ENCODE measurements around the gene SAMD11. TPM values are rescaled to one million over a fixed set of nuclear protein-coding genes. Genes with fewer than 3 reads are reported as not detected.
A peak's percentile ranks its signal among the peaks of the same experiment; 100 is the strongest.

Gene SAMD11
- total RNA-seq, 4 donors from 2014 or later: 0.44 to 1.9 (median 1.7) TPM; not detected in 1

- 83 to 91% methylated on average over 8 of the region's 8 CpGs for WGBS, 2 donors
- intact Hi-C loops (cut with DNase I; ENCODE audit: low total_unique reads): no loop called here
- peak in 1 of 2 donors; percentile 49 for DNase-seq (ENCODE audit: low spot score in 2 of 2)
Observed at GRCh38 chr1:899636-900317, 23.9 kb upstream of the SAMD11 start.

DNA sequence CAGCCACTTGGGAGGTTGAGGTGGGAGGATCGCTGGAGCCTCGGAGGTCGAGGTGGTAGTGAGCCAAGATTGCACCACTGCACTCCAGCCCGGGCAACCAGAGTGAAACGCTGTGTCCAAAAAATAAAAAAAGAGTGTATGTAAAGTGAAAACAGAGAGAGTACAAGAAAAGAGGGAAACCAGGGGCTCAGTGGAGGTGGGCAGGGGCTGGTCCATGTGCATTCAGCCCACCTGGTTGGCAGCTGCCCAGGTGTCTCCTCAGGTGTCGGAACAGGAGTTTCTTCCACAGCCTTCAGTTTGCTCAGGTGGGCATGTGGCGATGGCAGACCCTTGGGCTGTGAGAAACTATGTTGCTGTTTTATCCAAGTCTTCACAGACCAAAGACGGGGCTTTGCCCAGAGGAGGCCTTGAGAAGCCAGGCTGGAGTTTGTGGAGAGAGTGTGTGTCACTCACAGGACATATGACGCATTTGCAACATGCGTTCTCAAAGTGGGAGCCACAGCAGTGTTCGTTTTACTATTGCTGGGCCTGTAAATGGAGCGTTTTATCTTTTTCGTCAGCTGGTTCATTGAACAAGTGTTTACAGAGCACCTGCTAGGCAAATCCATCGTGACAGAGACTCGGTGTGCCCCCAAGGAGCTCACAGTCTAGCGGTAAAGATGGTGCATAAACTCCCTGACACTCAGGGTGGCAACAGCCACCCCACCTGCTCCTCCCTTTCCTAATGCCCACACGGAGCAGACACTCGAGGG lies 22.4 kb upstream of the SAMD11 start:
- no peak overlapping the region for H3K4me3 ChIP-seq (ENCODE audit: low read depth, poor library complexity, severe bottlenecking)
- TF ChIP-seq, protein P1, sequence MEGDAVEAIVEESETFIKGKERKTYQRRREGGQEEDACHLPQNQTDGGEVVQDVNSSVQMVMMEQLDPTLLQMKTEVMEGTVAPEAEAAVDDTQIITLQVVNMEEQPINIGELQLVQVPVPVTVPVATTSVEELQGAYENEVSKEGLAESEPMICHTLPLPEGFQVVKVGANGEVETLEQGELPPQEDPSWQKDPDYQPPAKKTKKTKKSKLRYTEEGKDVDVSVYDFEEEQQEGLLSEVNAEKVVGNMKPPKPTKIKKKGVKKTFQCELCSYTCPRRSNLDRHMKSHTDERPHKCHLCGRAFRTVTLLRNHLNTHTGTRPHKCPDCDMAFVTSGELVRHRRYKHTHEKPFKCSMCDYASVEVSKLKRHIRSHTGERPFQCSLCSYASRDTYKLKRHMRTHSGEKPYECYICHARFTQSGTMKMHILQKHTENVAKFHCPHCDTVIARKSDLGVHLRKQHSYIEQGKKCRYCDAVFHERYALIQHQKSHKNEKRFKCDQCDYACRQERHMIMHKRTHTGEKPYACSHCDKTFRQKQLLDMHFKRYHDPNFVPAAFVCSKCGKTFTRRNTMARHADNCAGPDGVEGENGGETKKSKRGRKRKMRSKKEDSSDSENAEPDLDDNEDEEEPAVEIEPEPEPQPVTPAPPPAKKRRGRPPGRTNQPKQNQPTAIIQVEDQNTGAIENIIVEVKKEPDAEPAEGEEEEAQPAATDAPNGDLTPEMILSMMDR (IDR thresholded peaks at IDR 0.05): no peak
- 77 to 78% methylated on average over 18 of the region's 18 CpGs for WGBS, 2 donors
- peak in 1 of 2 donors; percentile 57 for DNase-seq (ENCODE audit: low spot score in 2 of 2)
- intact Hi-C loops (cut with DNase I; ENCODE audit: low total_unique reads): no loop called here

More at GRCh38 chr1:899636-900317, 23.9 kb upstream of the SAMD11 start:
- no peak overlapping the region for H3K4me3 ChIP-seq (ENCODE audit: low read depth, poor library complexity, severe bottlenecking)
- TF ChIP-seq POLR2A (IDR thresholded peaks at IDR 0.05): no peak
- TF ChIP-seq, protein P1 (IDR thresholded peaks at IDR 0.05): no peak

- DNase-seq (ENCODE audit: low spot score in 2 of 2): peak in 1 of 2 donors; percentile 76
- 90 to 93% methylated on average over 21 of the region's 21 CpGs for WGBS, 2 donors
- intact Hi-C loops (cut with DNase I; ENCODE audit: low total_unique reads): no loop called here
- TF ChIP-seq POLR2A (IDR thresholded peaks at IDR 0.05): no peak
- TF ChIP-seq, protein P1 (IDR thresholded peaks at IDR 0.05): no peak
- no peak overlapping the region for H3K4me3 ChIP-seq (ENCODE audit: low read depth, poor library complexity, severe bottlenecking)
Observed at GRCh38 chr1:902802-903201, 20.9 kb upstream of the SAMD11 start.

DNA sequence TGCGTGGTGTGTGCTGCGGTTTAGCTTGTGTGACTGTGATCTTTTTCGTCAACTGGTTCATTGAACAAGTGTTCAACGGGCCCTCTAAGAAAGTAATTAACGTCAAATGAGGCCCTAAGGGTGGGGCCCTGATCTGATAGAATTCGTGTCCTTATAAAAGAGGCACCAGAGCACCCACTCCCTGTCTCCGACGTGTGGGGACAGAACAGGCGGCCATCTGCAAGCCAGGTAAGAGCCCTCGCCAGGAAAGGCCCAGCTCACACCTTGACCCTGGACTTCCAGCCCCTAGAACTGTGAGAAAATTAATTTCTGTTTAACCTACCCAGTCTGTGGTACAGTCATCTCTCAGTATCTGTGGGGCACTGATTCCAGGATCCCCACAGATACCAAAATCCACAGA lies 20.4 kb upstream of the SAMD11 start:
- 89 to 90% methylated on average over 10 of the region's 10 CpGs for WGBS, 2 donors
- intact Hi-C loops (cut with DNase I; ENCODE audit: low total_unique reads): no loop called here
- DNase-seq (ENCODE audit: low spot score in 2 of 2): peak in 1 of 2 donors; percentile 75
- TF ChIP-seq, protein P1 (IDR thresholded peaks at IDR 0.05): no peak
- TF ChIP-seq POLR2A (IDR thresholded peaks at IDR 0.05): no peak
- no peak overlapping the region for H3K4me3 ChIP-seq (ENCODE audit: low read depth, poor library complexity, severe bottlenecking)

DNA sequence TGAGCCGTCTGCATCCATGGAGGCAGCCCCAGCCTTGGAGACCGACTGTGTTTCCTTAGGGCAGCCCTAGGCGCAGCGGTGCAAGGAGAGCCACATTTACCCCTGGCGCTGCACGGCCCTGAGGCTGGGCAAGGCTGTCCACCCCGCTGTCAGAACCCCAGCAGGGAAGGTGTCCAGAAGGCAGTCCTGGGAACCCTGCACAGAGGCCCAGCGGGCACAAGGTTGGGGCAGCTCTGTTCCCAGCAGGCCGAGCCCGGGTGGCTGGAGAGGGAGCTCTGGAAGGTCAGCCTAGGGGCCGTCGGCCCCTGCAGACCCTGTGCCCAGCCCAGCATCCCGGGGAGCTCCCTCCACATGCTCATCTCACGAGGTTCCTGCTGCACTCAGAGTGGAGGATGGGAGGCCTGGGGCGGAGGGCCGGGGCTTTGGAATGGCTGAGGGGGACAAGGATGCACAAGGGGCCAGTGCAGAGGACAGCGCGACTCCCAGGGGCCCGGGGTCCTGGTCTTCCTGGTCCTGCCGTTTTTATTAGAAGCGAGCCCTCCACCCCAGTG lies 19.9 kb upstream of the SAMD11 start:
- no peak for TF ChIP-seq POLR2A (IDR thresholded peaks at IDR 0.05)
- TF ChIP-seq, protein P1 (IDR thresholded peaks at IDR 0.05): no peak
- H3K4me3 ChIP-seq (ENCODE audit: low read depth, poor library complexity, severe bottlenecking): no peak overlapping the region
- intact Hi-C loops (cut with DNase I; ENCODE audit: low total_unique reads): no loop called here
- 90 to 96% methylated on average over 8 to 19 of the region's 21 CpGs for WGBS, 2 donors
- DNase-seq (ENCODE audit: low spot score in 2 of 2): peak in 1 of 2 donors; percentile 85
